Spinal cord (tissue), 10 donors: ENCODE data around the gene TBC1D14. TPM values are rescaled to one million over a fixed set of nuclear protein-coding genes. Genes with fewer than 3 reads are reported as not detected.

Source experiments
- DNase-seq, 6 donors: peaks; one replicate each; pipeline versions ENCODE4 v3.0.0 to v3.0.0-alpha.2; 2013 to 2015; ENCODE audit warnings: low spot score in 6 of 6, low read depth in 4 of 6
- H3K27ac ChIP-seq: one replicate; pipeline ENCODE4 v1.5.1; 2013; ENCODE audit warnings: low read depth, low read length, control low read depth
- H3K27me3 ChIP-seq: one replicate; pipeline ENCODE4 v1.6.1; 2013; ENCODE audit warnings: low read length; ENCODE audit not compliant: control insufficient read depth, insufficient read depth
- H3K36me3 ChIP-seq: one replicate; pipeline ENCODE4 v1.6.1; 2013; ENCODE audit warnings: low read length; ENCODE audit not compliant: control insufficient read depth, insufficient read depth
- H3K4me1 ChIP-seq: one replicate; pipeline ENCODE4 v1.6.1; 2013; ENCODE audit warnings: low read length; ENCODE audit not compliant: control insufficient read depth, insufficient read depth
- H3K4me3 ChIP-seq: one replicate; pipeline ENCODE4 v1.5.1; 2013; ENCODE audit warnings: low read depth, low read length, control low read depth
- H3K9me3 ChIP-seq: one replicate; pipeline ENCODE4 v1.6.1; 2013; ENCODE audit warnings: low read length; ENCODE audit not compliant: control insufficient read depth, insufficient read depth
- WGBS: methylation state at CpG from one replicate; pipeline ENCODE4 v1.1.5; 2013; ENCODE audit warnings: missing lambda C conversion rate; ENCODE audit not compliant: insufficient coverage; 5-methylcytosine and 5-hydroxymethylcytosine counted together
- polyA plus RNA-seq, 2 donors: library from polyadenylated mRNA; unstranded; fragments of 120-200 nt; gene quantifications; one replicate each; pipeline ENCODE4 v1.2.1, GENCODE V29; 2013; ENCODE audit not compliant: insufficient read length in 2 of 2
- total RNA-seq, 2 donors: library from RNA; depleted of rRNA in 1 of 2; stranded (reverse); fragments of 120-200 nt in 1 of 2; fragments of >200 nt in 1 of 2; gene quantifications; one replicate each; pipeline versions ENCODE4 v1.2.3 to v1.2.4, GENCODE V29; 2013 to 2014
- donor health status: healthy.

Gene TBC1D14
- total and polyA plus RNA-seq, 4 donors = 73.7 to 104 (median 102) TPM

DNA sequence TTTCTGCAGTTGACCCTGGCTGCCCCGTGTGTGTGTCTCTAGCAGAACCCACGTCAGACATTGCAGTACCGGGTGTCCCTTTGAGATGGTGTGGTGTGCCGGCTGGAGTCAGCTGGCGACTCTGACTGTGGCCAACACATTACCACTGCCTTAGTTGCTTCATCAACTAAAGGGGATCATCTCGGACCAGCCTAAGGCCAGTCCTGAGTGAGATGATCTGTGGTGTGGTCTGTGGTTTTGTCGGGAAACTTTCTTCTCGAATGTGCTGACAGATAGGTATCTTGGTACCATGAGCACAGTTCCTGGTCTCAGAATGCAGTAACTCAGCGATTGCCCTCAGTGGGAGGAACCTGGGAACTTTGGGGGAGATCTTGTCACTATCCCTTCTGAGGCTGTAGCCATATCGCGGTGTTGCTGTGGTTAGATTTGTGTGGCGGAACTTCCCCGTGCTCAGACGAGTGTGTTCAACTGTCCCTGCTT lies 15.8 kb downstream of the TBC1D14 start:
- Histone ChIP-seq H3K27ac (no peak overlapping the region), H3K4me1 (peaks cover 31% of the 10 kb centered on the region)
- 85% methylated on average over 7 of the region's 14 CpGs for WGBS

DNA sequence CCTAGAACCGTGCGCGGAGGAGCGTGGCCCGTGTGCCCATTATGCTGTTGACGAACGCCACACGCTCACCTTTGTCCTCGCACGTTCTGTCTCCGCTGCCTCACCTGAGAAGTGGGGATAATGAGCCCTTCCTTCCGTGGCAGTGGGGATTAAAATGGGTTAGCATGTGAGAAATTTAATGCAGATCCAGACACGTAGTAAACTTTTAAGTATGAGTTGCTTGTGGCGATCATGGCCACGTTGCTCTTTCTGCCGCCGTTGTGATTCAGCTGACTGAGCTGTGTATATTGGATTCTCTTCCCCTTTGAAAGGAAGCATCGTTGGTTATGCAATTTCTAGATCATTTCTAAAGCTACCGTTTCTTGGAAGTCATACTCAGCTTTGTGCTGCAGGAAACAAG lies 16.5 kb downstream of the TBC1D14 start:
- no peak for DNase-seq
- no peaks in the 10 kb centered on the region for H3K9me3 ChIP-seq
- H3K4me3 ChIP-seq = no peak overlapping the region
- 92% methylated on average over 17 of the region's 19 CpGs for WGBS
- peaks cover 35% of the 10 kb centered on the region for H3K4me1 ChIP-seq
- H3K27ac ChIP-seq = no peak overlapping the region
- no peaks in the 10 kb centered on the region for H3K27me3 ChIP-seq
- H3K36me3 ChIP-seq = peaks cover 28% of the 10 kb centered on the region

More for the DNA sequence above, 15.8 kb downstream of the TBC1D14 start:
- Histone ChIP-seq H3K4me3 (no peak overlapping the region), H3K9me3 (no peaks in the 10 kb centered on the region), H3K36me3 (peaks cover 28% of the 10 kb centered on the region), H3K27me3 (no peaks in the 10 kb centered on the region)
- DNase-seq = no peak

DNA sequence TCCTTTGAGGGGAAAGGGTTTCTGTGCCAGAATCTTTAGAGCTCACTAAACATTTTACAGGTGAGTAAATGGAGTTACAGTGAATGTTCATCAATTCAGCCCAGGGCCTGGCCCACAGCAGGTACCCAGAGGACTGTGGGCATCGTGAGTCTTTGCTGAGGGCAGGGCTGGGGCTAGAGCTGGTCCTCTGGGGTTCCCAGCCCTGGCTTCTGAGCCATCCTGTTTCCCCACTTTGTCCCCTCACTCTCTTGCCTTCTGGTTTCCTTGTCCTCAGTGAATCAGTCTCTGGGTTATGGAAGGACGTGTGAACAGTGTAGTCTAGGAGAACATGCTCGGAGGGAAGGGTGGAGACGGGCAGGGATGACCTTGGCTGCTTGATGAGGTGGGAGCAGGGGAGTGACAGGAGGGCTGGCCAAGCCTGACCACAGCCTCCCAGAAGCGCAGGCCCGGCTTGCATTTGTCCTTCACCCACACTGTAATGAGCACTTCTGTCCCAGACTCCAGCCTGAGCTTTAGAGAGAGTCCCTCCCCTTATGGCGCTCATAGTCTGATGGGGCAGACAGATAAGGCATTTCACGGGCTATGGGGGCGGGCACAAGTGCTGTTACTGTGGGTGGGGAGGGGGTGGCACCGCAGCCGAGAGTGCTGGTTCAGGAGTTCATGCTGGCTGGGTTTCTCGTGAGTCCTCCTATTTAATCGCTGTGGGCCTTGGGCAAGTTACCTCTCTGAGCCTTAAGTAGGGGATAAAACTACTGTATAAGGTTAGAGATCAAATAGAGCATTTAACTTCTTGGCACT lies 17.3 kb downstream of the TBC1D14 start:
- no peak overlapping the region for H3K27ac ChIP-seq
- no peaks in the 10 kb centered on the region for H3K9me3 ChIP-seq
- no peak overlapping the region for H3K4me3 ChIP-seq
- WGBS = 77% methylated on average over 8 of the region's 13 CpGs
- peaks cover 28% of the 10 kb centered on the region for H3K36me3 ChIP-seq
- H3K4me1 ChIP-seq = peaks cover 37% of the 10 kb centered on the region
- no peak for DNase-seq
- H3K27me3 ChIP-seq = no peaks in the 10 kb centered on the region

DNA sequence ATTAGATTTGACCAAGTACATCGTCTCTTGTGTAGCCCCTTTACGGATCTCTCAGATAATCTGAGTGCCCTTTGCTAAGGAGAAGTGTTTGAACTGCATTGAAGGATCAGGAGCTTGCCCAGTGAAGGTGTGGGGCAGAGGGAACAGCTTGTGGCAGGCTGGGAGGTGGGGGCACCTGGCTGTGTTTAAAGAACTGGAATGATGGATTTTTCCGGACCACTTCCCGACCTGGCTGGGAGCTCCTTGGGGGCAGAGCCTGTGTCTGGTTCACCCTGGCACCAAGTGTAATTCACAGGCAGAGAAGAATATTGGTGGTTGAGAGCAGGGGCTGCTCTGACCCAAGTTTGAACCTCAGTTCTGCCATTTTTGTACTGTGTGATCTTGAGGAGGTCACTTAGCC lies 18.5 kb downstream of the TBC1D14 start:
- Histone ChIP-seq H3K9me3 (no peaks in the 10 kb centered on the region), H3K27ac (no peak overlapping the region), H3K4me3 (no peak overlapping the region), H3K36me3 (peaks cover 26% of the 10 kb centered on the region), H3K27me3 (no peaks in the 10 kb centered on the region), H3K4me1 (peaks cover 48% of the 10 kb centered on the region)
- WGBS = 89% methylated on average over 4 of the region's 4 CpGs
- no peak for DNase-seq

DNA sequence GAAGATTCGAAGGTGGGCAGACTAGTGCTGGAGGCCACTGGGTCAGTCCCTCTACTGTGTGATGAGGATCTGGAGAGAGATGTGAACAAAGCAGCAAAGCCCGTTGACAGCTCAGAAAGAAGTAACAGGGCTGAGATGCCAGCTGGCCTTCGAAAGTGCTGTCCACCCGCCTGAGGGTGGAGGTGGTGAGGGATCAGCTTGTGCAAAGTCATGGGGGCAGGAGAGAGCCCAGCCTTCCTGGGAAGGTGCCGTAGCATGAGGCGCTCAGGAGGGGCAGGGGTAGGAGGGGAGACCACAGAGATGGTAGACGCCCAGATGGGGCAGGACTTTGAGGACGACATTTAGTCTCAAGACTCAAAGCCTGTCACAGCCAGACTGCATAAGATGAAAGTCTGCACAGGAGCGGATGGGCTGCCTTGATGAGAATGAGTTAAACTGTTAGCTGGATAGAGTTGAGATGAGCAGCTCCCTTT lies 19.7 kb downstream of the TBC1D14 start:
- H3K27me3 ChIP-seq = no peaks in the 10 kb centered on the region
- no peaks in the 10 kb centered on the region for H3K9me3 ChIP-seq
- no peak overlapping the region for H3K27ac ChIP-seq
- peaks cover 17% of the 10 kb centered on the region for H3K36me3 ChIP-seq
- H3K4me3 ChIP-seq = no peak overlapping the region
- WGBS = 61% methylated on average over 8 of the region's 9 CpGs
- peaks cover 47% of the 10 kb centered on the region for H3K4me1 ChIP-seq
- no peak for DNase-seq

DNA sequence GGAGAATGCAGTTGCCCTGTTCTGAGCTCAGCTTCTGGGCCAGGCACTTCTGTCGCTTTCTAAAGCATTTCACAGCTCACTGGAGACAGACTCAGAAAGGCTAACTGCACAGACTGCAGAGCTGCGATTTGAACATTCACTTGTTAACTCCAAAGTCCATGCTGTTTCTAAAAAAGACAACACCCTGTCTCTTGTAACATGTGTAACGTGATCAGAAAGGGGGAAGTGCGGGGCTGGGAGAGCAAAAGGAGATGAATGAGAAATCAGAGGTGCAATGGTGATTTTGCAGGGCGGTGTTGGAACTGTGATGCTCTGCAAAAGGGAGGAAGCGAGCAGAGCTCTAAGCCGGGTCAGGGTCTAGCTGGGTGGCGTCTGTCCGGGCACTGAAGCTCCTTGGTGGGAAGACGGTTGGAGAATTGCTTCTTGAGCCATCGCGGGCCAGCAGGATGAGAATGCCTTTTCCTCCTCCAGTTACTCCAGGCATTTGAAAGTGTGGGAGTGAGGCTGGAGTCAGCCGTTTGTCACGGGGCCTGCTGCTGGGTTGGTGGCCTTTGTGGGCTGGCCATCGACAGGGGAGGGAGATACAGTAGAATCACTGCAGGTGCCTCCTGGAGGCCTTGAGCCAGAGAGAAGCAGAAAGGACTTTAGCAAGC lies 20.3 kb downstream of the TBC1D14 start:
- peak in 2 of 6 donors; percentile 47 to 68 for DNase-seq
- 59% methylated on average over 8 of the region's 15 CpGs for WGBS
- H3K36me3 ChIP-seq = peaks cover 12% of the 10 kb centered on the region
- peaks cover 45% of the 10 kb centered on the region for H3K4me1 ChIP-seq
- no peaks in the 10 kb centered on the region for H3K9me3 ChIP-seq
- no peak overlapping the region for H3K4me3 ChIP-seq
- H3K27ac ChIP-seq = no peak overlapping the region
- H3K27me3 ChIP-seq = no peaks in the 10 kb centered on the region

DNA sequence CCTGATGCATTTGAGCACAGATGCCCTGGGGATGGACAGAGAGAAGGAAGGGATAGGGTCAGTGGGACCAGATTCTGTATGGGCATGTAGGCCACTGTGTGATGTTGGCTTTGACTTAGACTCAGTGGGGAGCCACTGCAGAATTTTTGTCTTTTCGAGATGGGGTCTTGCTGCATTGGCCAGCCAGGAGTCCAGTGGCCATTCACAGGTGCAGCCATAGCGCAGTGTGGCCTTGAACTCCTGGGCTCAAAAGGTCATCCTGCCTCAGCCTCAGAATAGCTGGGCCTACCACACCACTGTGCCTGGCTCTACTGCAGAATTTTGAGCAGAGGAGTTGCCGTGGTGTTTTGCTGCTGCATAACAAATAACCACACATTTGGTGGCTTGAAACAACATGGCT lies 22.8 kb downstream of the TBC1D14 start:
- Histone ChIP-seq H3K4me1 (peaks cover 39% of the 10 kb centered on the region), H3K27ac (peak overlapping the region; percentile 78), H3K36me3 (peaks cover 7% of the 10 kb centered on the region), H3K9me3 (no peaks in the 10 kb centered on the region), H3K4me3 (no peak overlapping the region), H3K27me3 (no peaks in the 10 kb centered on the region)
- no peak for DNase-seq
- WGBS = 86% methylated on average over 3 of the region's 3 CpGs

DNA sequence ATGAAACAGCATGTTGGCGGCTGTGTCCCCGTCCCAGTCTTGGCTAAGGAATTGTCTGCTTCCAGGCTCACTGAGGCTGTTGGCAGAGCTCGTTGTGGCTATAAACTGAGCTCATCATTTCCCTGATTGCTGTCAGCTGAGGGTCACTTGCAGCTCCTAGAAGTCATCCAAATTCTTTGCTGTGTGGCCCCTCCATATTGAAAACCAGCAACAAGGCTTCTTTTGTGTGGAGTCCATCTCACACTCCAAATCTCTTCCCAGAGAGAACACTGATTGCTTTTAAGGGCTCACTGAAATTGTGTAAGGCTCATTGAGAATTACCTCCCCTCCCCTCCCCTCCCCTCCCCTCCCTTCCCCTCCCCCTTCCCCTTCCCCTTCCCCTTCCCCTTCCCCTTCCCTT lies 23.3 kb downstream of the TBC1D14 start:
- Histone ChIP-seq H3K4me1 (peaks cover 42% of the 10 kb centered on the region), H3K9me3 (no peaks in the 10 kb centered on the region), H3K36me3 (peaks cover 9% of the 10 kb centered on the region), H3K27me3 (no peaks in the 10 kb centered on the region), H3K4me3 (no peak overlapping the region), H3K27ac (peak overlapping the region; percentile 78)
- DNase-seq = peak in 1 of 6 donors; percentile 25
- WGBS = 25% methylated on average over 3 of the region's 3 CpGs

DNA sequence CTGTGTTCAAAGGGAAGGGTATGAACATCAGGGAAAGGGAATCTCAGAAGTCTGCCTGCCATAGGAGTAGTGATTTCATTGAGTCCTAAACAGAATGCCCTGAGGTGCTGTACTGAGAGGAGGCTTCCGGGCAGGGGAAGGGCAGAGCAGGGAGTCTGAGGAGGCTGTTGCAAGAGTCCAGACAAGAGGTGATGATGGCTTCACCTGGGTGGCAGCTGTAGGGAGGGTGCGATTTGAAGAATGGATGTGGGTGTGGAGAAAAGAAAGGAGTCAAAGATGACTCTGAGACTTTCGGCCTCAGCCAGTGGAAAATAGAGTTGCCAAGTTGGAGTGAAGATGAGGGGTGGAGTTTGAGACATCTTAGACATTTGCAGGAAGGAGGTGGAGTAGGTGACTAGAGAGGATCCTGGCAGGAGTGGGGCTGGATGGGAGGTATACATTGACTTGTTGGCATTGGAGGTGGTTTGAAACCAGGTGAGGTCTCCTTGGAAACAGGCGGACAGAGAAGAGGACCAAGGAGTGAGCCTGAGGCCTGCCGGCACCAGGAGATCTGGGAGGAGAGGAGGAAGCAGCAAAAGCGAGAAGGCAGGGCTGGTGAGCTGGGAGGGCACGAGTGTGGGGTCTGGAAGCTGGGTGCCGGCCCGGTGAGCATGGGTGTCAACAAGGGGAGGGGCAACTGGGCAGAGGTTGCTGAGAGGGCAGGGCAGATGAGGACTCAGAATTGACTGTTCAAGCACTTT lies 24.2 kb downstream of the TBC1D14 start:
- no peak overlapping the region for H3K4me3 ChIP-seq
- H3K36me3 ChIP-seq = peaks cover 16% of the 10 kb centered on the region
- no peak for DNase-seq
- H3K27me3 ChIP-seq = no peaks in the 10 kb centered on the region
- H3K4me1 ChIP-seq = peaks cover 50% of the 10 kb centered on the region
- H3K27ac ChIP-seq = no peak overlapping the region
- H3K9me3 ChIP-seq = no peaks in the 10 kb centered on the region
- WGBS = 97% methylated on average over 9 of the region's 9 CpGs
